Measurements from ENCODE around the gene GARNL3.

DNA sequence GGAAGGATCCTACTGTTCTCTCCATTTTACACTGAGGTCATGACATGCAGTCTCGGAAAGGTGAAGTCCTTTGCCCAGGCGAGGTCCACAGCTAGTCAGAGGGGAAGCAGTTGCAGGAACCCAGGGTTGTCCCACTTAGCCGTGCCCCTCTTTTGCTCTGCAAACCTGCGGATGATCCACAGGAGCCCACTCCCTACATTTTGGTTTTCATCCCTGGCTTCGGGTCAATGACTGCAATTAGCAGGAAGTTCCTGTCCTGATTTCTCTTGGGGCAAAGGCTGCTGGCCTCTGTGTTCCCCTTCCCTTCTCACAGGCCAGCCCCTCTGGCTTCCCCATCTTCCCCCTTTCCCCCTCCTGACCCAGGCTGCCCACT lies 133.7 kb downstream of the GARNL3 start:
- TF ChIP-seq POLR2AphosphoS5 (IDR thresholded peaks at IDR 0.05), result no peak
- TF ChIP-seq, protein P1, sequence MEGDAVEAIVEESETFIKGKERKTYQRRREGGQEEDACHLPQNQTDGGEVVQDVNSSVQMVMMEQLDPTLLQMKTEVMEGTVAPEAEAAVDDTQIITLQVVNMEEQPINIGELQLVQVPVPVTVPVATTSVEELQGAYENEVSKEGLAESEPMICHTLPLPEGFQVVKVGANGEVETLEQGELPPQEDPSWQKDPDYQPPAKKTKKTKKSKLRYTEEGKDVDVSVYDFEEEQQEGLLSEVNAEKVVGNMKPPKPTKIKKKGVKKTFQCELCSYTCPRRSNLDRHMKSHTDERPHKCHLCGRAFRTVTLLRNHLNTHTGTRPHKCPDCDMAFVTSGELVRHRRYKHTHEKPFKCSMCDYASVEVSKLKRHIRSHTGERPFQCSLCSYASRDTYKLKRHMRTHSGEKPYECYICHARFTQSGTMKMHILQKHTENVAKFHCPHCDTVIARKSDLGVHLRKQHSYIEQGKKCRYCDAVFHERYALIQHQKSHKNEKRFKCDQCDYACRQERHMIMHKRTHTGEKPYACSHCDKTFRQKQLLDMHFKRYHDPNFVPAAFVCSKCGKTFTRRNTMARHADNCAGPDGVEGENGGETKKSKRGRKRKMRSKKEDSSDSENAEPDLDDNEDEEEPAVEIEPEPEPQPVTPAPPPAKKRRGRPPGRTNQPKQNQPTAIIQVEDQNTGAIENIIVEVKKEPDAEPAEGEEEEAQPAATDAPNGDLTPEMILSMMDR (IDR thresholded peaks at IDR 0.05), result no peak
- TF ChIP-seq EP300 (IDR thresholded peaks at IDR 0.05), result no peak
- no peak for TF ChIP-seq POLR2A (IDR thresholded peaks at IDR 0.05)

Measured in gastroesophageal sphincter (tissue), 3 donors.